NCI-H69 (cell line): Measurements from ENCODE around the gene AIF1L.

ENCODE experiments used
- DNase-seq: peaks from one replicate; lab custom pipeline; 2025; lab: John Stamatoyannopoulos, UW

The AIF1L gene

DNA sequence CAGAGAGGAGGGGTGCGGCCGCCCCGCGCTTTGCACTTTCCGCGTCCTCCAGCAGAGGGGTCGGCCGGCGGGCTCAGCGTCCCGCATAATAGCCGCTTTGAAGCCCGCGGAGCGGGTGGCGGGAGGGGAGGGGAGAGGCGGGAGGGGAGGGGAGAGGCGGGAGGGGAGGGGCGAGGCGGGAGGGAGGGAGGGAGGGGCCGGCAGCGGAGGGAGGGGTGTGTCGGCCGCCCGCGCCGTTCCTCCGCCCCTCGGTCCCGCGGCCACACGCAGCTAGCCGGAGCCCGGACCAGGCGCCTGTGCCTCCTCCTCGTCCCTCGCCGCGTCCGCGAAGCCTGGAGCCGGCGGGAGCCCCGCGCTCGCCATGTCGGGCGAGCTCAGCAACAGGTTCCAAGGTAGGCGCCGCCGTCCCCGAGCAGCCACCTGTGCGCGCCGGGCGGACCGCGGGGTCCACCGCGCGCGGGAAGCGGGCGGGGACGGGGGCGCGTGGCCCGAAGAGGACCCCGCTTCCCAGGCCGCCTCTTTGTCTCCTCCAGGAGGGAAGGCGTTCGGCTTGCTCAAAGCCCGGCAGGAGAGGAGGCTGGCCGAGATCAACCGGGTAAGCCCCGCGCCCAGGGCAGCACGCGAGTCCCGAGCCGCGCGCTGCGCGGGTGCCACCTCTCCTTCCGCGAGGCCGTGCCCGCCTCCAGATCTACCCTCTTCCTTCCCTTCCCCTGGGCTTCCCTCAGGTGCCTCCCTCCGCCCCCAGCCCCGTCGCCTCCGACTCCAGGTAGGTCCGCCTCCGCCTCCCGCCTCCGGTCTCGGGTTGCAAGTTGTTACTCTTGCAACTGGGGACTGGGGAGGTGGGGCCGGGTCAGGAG, at the start of gene AIF1L:
TSS of gene AIF1L (plus strand) at position 263 of the 857 bp plus-strand sequence. CDS start at position 362, 99 bp downstream.
- DNase-seq = peak; percentile 89

DNA sequence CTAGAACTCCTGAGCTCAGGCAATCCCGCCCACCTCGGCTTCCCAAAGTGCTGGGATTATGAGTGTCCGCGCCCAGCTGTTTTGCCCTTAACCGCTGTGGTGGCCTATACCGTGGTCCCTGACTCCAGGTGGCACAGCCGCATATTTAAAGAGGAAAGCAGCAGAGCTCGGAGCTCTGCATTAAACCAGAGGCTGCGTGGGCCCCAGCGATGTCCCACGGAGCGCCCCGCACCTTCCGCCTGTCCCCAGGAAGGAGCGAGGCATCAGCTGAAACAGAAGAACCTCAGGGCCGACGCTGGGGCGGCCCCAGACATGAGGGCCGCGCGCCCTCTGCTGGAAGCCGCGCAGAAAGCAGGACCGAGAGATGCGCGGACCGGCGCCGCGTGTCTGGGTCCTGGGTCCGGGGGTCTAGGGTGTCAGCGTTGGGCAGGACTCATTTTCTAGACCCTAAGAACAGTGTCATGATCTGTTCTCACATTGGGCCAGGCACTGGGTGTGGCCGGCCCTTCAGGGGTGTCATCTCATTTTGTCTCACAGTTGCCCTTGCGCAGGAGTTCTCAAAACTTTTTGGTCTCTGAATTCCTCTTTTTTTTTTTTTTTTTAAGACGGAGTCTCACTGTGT, 49.6 kb upstream of the AIF1L start:
- DNase-seq = peak; percentile 84

DNA sequence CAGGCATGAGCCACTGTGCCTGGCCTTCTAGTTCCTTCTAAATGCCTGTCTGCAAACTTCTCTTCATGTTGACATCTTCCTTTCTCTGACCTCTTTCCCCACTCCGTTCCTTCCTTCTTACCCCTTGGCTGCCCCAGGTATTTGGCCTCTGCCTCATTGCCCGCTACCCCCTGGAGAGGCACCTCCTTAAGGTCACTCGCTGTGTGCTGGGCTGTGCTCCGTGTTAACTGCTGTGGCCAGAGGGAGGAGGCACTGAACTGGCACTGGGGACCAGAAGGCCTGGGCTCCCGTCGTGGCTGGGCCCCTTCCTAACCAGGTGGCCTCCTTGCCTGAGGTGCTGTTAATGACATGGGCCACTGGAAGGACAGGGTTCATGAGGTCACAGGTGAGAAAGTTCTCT, 48.0 kb upstream of the AIF1L start:
- no peak for DNase-seq

DNA sequence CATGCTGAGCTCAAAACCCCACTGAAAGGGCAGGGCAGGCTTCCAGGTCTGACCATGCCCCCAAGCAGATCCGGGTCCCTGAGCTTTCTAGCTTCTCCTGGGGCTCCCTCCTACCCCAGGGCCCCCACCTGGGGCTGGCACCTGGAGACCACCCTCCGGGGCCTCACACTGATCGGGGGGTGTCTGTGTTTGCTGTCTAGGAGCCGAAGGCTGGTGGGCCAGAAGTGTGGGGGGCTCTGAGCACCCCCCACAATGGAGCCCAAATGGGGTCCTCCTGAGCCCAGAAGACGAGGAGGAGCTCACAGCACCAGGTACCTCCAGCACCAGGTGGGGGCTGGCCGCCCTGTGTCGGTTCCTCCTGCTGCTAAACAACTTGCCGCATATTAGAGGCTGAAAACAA, 47.5 kb upstream of the AIF1L start:
- DNase-seq = no peak

DNA sequence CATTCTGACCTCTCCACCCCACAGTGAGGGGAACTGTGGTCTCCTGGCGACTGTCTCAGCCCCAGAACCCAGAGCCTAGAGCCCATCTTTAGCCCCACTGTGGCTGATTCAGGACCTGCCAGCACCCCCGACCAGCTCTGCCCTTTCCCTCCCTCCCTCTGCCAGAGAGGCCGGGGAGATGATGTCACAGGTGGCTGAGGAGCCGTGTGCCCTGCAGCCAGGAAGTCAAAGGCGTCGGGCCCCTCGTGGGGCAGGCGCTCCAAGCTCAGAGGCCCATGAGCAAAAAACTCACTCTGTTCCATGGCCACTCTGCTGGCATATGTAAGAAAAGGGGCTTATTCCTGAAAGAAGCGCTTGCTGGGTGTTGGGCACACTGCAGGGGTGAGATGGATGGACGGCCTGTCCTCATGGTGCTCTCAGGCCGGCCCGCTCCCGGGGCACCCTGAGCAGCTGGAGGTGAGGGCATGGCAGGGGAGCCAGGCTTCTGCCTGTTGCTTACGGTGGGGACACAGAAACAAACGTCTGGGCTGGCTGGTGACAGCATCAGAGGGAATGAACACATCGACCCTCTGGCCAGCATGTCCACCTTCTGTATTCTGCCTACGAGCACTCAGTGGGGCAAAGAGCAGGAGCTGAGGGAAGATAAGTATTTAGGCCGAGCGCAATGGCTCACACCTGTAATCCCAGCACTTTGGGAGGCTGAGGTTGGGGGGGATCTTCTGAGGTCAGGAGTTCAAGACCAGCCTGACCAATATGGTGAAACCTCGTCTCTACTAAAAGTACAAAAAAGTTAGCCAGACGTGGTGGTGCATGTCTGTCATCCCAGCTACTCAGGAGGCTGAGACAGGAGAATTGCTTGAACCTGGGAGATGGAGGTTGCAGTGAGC, 46.3 kb upstream of the AIF1L start:
- no peak for DNase-seq

DNA sequence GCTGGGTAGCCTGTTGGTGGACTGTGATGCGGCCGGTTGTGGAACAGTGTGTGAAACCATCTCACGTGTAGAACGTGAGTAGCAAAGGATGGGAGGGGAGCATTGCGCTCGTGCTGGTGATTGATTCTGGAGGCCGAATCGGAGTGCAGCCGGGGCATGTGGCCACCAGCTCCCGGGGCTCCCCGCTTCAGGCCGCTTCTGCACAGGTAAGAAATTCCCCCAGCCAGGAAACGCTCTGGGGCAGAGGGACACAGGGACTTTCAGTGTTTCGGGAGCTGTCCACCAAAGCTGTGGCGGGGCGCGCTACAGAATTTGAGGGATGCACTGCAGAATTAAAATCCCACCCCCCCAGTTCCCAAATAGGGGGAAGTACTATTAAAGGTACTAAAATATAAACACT, 45.5 kb upstream of the AIF1L start:
- no peak for DNase-seq

DNA sequence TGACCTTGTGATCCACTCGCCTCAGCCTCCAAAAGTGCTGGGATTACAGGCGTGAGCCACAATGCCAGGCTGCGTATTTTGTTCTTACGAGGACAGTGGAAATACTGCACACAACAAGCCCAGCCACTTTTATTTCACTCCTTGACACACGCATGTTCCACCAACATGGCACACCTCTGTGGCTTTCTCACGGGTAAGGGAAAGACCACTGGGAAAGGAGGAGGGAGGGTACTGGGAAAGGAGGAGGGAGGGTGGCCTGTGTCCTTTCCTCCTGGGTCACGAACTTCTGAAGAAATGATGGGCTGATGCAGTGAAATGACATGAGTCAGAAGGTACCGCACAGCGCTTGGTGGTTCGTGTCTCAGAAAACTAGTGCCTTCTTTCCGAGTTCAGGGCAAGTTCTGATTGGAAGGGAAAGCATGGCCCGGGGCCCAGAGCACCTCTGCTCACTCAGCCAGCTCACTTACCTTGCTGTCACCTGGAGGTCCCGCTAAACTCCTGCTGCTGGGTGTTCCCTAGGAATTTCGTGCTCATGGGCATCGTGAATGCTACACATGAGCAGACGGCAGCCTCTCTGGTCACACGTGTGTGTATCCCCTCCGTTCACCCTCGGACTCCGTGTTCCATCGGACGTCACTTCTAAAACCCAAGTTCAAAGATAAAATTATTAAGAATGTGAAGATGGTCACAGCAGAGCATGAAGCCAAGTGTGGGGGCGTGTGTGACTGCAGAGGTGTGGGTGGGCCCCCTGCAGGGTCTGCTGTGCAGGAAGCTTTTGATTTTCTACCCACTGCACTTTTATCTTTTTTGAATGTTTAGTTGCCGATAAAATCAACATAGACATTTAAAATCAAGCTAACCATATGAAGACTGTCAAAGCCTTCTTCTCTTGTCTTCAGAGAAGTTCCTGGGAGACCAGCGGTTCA, 44.5 kb upstream of the AIF1L start:
- no peak for DNase-seq

DNA sequence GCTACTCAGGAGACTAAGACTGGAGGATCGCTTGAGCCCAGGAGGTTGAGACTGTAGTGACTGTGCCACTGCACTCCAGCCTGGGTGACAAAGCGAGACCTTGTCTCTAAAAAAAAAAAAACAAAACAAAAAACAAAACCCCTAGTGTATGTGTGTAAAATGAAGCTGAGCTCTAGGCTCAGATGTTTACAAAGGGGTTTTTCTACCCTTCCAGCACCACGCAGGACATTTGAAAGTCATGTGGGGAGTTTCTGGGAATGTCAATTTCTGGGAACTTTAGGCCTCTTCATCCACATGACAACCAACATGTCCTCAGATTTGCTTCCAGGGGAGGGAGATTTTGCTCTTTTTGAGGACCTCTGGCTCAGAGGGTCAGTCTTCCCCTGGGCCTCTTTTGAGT, 42.4 kb upstream of the AIF1L start:
- DNase-seq = no peak

DNA sequence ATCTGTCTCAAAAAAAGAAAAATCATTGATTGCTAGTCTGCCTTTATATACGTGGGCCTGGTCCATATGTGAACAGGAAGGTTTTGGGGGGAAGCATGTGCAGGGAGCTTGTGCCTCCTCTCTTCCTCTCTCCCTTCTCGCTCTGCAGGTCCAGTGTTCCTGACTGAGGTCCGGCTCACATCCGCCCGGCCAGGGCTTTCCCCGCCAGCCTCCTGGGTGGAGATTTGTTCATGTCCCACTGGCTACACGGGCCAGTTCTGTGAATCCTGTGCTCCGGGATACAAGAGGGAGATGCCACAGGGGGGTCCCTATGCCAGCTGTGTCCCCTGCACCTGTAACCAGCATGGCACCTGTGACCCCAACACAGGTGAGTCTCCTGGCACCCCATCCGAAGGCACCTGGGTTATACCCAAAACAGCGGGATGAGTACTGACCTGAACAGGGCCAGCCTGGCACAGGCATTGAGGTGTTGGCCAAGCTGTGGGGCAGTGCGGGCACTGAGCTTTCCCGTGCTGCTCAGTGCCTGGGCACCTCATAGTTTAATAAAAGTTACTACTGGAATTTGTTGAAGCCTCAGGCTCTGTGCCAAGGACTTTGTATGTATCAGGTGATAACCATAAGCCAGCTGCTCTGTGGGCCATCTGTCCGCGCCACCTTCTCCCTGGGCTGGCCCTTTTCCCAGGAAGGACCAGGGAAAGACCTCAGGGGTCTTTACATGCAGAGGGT, 39.4 kb upstream of the AIF1L start:
- DNase-seq = no peak

DNA sequence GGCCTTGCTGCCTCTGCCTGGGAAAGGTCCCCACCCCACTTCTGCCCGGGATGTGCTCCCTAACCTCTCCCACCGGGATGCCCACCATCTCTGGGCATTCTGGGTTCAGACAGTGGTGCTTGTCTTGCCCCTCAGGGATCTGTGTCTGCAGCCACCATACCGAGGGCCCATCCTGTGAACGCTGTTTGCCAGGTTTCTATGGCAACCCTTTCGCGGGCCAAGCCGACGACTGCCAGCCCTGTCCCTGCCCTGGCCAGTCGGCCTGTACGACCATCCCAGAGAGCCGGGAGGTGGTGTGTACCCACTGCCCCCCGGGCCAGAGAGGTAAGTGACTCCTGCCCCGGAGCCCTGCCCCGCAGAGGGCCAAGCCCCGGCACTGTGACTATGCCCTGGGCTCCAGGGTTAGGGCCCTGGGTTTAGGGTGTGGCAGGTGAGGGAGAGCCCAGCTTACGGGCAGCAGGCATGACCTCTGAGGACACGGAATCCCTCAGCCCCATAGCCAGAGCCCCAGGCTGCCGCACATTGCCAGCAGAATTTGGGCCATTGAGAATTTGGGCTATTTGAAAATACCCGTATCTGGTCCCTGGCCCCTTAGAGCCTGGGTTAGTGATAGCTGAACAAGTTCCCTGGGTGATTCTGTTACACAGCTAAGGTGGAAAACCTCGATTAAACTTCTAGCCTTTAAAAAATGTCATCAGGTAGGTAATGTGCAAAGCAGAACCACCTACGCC, 35.3 kb upstream of the AIF1L start:
- peak; percentile 26 for DNase-seq

DNA sequence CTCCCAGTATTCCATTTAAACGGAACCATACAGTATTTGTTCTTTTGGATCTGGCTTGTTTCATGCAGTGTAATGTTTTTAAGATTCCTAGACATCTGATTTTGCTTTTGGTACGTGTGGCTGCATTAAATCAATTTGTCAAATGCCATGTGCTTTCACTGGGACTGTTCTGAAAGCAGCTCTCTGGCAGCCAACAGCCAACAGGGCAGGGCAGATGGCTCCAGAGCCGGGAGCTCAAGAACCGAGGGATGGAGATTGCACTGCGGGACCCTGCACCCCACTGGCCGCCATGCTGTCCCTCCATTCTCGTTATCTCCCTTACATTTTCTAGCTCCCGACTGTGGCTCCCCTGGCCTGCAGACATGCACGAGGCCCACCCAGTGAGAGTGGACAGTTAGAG, 33.4 kb upstream of the AIF1L start:
- DNase-seq = no peak

DNA sequence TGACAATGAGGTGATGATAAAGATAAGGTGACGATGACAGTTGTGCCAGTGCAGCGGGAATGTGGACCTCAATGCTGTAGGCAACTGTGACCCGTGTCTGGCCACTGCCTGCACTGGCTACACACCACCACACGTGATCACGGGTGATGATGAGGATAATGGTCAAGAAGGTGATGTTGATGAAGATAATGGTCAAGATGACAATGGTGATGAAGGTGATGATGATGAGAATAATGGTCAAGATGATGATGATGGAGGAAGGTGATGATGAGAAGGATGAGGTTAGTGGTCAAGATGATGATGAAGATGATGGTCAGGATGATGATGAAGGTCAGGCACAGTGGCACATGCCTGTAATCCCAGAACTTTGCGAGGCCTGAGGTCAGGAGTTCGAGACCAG, 30.7 kb upstream of the AIF1L start:
- no peak for DNase-seq

DNA sequence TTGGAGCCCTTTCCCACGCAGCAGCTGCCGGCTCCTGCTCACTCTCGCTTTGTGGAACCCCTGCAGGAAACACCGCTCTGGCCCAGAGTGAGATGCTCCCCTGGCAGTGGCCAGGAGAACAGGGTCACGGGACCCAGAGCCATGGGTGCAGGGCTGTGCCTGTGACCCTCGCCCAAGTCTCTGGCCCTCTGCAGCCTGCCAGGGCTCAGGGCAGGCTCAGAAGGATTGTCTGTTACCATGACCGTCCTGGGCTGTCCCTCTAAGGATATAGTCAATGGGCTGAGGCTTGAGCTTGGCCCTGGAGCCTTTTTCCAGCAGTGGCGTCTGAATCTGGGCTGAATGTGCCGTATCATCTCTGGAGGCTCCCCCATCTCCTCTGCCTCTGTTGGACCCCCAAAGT, 28.7 kb upstream of the AIF1L start:
- no peak for DNase-seq

DNA sequence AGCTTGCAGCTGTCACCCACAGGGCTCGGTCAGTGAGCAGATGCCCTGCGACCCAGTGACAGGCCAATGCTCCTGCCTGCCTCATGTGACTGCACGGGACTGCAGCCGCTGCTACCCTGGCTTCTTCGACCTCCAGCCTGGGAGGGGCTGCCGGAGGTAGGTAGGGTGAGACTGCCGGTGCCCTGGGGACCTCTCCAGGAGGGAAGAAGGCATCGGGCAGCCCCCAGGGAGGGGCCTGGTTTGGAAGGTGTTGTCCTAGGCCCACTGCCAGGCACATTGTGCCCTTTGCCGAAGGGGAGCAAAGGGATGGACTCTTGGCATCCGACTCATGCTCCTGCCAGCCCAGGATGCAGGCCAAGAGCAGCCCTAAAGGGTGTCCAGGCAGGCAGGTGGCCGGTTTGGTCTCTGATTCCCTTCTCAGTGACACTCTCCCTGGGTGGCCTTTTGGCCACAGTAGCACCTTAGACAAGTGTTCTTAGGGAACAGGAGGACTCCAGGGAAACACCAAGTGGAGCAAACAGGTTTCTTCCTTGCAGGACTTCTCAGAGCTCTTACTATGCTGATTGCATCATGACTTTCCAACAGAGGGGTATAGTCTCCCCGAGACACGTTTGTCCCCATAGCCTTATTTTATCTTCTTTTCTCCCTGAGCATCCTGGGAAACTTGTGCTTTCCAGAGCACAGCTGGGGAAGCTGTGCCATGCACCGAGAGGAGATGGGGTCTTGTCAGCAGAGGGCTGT, 28.1 kb upstream of the AIF1L start:
- no peak for DNase-seq

DNA sequence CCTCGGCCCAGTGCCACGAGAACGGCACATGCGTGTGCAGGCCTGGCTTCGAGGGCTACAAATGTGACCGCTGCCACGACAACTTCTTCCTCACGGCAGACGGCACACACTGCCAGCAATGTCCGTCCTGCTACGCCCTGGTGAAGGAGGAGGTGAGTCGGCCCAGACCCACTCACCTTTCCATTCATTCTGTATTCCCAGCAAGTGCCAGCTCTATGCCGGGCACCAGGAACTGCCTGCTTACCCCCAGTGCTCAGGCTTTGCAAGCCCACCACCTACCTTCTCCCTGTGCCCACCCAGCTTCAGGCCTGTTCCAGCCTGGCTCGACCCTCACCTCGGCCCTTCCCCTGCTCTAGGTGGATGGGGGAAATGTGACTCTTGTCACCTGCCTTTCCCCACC, 26.6 kb upstream of the AIF1L start:
- DNase-seq = no peak

DNA sequence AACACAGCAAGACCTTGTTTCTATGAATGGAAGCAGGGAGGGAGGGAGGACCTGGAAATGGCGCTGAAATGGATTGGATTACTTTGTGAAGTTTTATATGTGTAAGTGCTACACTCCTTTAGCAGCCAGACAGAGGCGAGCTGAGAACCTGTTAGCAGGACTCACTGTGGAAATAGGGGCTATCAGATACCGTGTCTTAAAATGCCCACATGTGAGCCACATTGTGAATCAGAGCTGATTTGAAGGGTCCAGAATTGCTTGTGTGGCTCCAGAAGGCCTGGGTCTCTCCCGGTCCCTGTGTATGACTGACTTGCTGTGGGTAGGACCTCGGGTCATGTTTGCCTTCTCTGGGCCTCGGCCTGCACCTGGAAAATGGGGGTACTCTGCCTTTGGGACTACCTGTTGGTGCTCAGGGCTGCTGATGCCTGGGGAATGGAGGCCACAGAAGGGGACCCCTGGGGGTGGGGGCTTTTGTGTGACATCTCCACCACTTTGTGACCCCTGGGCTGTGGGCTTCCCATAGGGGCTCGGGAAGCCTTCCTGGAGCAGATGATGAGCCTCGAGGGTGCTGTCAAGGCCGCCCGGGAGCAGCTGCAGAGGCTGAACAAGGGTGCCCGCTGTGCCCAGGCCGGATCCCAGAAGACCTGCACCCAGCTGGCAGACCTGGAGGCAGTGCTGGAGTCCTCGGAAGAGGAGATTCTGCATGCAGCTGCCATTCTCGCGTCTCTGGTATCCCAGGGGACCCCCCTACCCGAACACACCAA, 24.0 kb upstream of the AIF1L start:
- DNase-seq = no peak

DNA sequence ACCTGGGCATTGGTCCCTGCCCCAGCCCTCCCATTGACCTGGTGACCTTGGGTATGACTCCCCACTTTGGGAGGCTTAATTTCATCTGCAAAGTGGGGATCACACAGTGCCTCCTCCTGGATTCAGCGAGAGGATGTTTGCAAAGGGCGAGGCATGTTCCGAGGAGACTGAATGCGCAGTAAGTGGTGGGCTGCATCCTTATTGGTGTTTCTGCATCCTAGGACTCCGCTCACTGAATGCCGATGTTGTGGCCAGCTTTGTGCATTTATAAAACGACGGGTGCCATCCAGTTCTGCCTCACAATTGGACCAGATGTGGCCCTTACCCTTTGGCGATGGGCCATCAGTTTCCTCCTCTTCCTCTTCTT, 23.5 kb upstream of the AIF1L start:
- no peak for DNase-seq

DNA sequence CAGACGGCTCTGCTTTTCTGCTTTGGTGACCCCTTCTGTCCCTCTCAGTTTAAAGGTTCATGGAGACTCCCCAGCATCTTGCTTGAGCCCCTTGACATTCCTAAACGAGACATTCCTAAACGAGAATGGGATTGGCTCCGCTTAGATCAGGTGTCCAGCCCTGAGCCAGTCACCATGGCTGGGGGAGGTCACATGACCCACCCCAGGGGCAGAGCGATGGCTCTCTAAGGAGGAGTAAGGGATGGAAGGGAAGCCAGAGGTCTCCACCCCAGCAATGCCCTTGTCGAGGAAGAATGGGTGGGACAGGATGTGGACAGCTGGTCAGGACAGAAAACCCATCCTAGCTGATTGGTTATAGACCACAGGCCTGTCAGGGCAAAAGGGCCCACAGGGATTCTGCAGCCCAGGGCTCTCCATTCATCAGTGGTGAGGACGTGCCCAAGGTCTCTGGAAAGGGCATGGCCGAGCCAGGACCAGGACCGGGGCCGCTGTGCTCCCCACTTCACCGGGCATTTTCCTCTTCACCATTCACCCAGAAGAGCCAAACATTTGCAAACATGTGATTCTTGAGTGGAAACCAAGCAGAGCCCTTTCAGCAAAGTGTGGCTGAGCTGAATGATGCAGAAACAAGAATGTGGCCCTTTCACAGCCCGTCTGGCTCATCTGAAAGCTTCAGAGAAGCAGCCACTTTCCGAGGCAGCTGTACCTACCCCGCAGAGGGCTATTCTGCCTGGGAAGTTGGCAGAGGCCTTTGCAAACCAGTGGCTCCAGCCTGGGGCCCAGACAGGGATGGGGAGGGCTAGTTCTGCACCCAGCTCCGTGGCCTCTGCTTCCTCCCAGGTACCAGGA, 19.8 kb upstream of the AIF1L start:
- no peak for DNase-seq
